ENCODE data around the gene EGLN3.

DNA sequence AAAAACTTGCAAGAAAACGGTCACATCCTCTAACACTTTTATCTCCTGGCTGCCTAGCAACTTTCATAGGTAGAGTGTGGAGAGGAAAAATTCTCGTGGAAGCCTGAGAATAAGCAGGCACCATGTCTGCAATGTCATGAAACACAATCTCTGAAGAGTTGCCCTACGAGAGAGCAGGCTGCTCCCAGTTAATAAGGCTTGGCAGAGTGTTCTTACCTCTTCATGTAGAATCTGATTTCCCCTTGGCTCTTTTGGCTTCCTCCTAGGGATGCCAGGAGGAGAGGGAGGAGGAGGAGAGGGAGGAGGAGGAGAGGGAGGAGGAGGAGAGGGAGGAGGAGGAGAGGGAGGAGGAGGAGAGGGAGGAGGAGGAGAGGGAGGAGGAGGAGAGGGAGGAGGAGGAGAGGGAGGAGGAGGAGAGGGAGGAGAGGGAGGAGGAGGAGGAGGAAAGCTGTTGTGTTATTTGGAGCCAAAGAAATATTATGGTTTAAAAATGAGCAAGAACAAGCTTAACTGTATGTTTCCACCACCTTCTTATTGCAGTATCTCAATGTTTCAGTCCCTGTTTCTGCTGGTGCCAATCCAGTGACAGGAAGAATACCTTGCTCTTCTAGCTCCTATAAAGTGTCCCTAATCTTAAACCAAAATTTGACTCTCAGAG, 52.9 kb downstream of the EGLN3 start:
- TF ChIP-seq, protein P1, sequence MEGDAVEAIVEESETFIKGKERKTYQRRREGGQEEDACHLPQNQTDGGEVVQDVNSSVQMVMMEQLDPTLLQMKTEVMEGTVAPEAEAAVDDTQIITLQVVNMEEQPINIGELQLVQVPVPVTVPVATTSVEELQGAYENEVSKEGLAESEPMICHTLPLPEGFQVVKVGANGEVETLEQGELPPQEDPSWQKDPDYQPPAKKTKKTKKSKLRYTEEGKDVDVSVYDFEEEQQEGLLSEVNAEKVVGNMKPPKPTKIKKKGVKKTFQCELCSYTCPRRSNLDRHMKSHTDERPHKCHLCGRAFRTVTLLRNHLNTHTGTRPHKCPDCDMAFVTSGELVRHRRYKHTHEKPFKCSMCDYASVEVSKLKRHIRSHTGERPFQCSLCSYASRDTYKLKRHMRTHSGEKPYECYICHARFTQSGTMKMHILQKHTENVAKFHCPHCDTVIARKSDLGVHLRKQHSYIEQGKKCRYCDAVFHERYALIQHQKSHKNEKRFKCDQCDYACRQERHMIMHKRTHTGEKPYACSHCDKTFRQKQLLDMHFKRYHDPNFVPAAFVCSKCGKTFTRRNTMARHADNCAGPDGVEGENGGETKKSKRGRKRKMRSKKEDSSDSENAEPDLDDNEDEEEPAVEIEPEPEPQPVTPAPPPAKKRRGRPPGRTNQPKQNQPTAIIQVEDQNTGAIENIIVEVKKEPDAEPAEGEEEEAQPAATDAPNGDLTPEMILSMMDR (conservative IDR thresholded peaks at IDR 0.05; ENCODE audit: low read length) = no peak
- no peak for TF ChIP-seq EZH2phosphoT487 (IDR thresholded peaks at IDR 0.05; ENCODE audit: borderline replicate concordance)
